ENCODE data around the gene TBC1D24. TPM values are rescaled to one million over a fixed set of nuclear protein-coding genes. Genes with fewer than 3 reads are reported as not detected.

Gene TBC1D24
- total and polyA plus RNA-seq, 9 of the 15 experiments (the other 6 are each of a cell fraction or from before 2014, with no cell fraction given), result 1.7 to 22.6 (median 7.2) TPM

GRCh38 chr16:2512735-2513404 lies 37.9 kb downstream of the TBC1D24 start (continued):
- TF ChIP-seq SRF (CRISPR knock-in tag; IDR thresholded peaks at IDR 0.05) (no peak), SAP30 (IDR thresholded peaks at IDR 0.05; ENCODE audit: borderline replicate concordance, insufficient read depth, low read depth, low read length, poor library complexity, severe bottlenecking) (peak; percentile 11), JUND (IDR thresholded peaks at IDR 0.05; ENCODE audit: borderline replicate concordance, low read depth, low read length) (no peak), JUND (tag; IDR thresholded peaks at IDR 0.05; ENCODE audit: borderline replicate concordance, low read depth, low read length) (0 out of 3 replicates have a peak, but pooled peaks have one; percentile 11), ZNF121 (CRISPR knock-in tag; conservative IDR thresholded peaks at IDR 0.05) (no peak)

- peak; percentile 88 to 96 (median 92) for DNase-seq (ENCODE audit: extremely low read depth in 1 of 4, low spot score in 3 of 4)
- Histone ChIP-seq H2AFZ (ENCODE audit: low read depth, low read length) (peak within 1 kb of the TSS; percentile 80), H3K4me3 (peak within 1 kb of the TSS; percentile 98), H3K79me2 (ENCODE audit: control insufficient read depth, insufficient read depth, low read length) (peaks cover 56% of the 10 kb centered on the region), H3K27me3 (ENCODE audit: control insufficient read depth in 2 of 2, insufficient read depth in 2 of 2, low read length in 2 of 2) (no peaks in the 10 kb centered on the region), H3K4me2 (ENCODE audit: insufficient read depth, low read length) (peak within 1 kb of the TSS; percentile 94), H4K20me1 (replicated peaks; ENCODE audit: control insufficient read depth, insufficient read depth, low read length) (peaks cover 38% of the 10 kb centered on the region), H3K9ac (ENCODE audit: insufficient read depth in 1 of 2, low read depth in 2 of 2, low read length in 2 of 2) (peak within 1 kb of the TSS; percentile 90 to 96), H3K4me1 (replicated peaks in 1 of 2; ENCODE audit: control insufficient read depth in 2 of 2, insufficient read depth in 2 of 2, low read length in 2 of 2) (peaks cover 55 to 94% of the 10 kb centered on the region in 2 experiments), H3K36me3 (ENCODE audit: control insufficient read depth, insufficient read depth, low read length) (peaks cover 32% of the 10 kb centered on the region), H3K9me1 (ENCODE audit: control insufficient read depth, insufficient read depth, low read length) (peaks cover 4% of the 10 kb centered on the region), H3K9me3 (replicated peaks; ENCODE audit: control insufficient read depth, insufficient read depth, low read depth, low read length) (no peaks in the 10 kb centered on the region), H3K27ac (ENCODE audit: extremely low read depth, low read depth, low read length) (peak within 1 kb of the TSS; percentile 96)
- ChIA-PET POLR2A (interaction anchor here (0.6 to 2.1 kb wide), 8 partner anchors 11 to 641 kb away, joined by 3 to 6 read pairs (median 4); no protein-coding TSS in a partner anchor), CTCF (ENCODE audit: low intra/inter-chr PET ratio) (interaction anchor here (1.0 to 1.1 kb wide), 2 partner anchors 11 to 39 kb away, joined by 4 to 5 read pairs; partner anchors contain the start of gene TBC1D24)
- ATAC-seq, result peak; percentile 88
- FAIRE-seq, result no peak
- WGBS (ENCODE audit: insufficient coverage, low coverage, missing lambda C conversion rate), result 4% methylated on average over 70 of the region's 122 CpGs
- no TSS peak for BruUV-seq (replicated peaks)
- in situ Hi-C loops (cut with MboI), result no loop called here
- intact Hi-C loops (cut with micrococcal nuclease), result no loop called here
- TF ChIP-seq ZNF639 (CRISPR knock-in tag; conservative IDR thresholded peaks at IDR 0.05 in 1 of 2, IDR thresholded peaks at IDR 0.05 in 1 of 2), result peak in 1 of 2 experiments; percentile 100; a peak in 2 of 4 replicates
- TF ChIP-seq POLR3A (IDR thresholded peaks at IDR 0.05; ENCODE audit: borderline replicate concordance, extremely low read depth, insufficient read depth, insufficient read length), result no peak
- TF ChIP-seq JUNB (CRISPR knock-in tag; conservative IDR thresholded peaks at IDR 0.05), result 0 out of 2 replicates have a peak, but pooled peaks have one; percentile 27
- TF ChIP-seq ZNF77 (CRISPR knock-in tag; IDR thresholded peaks at IDR 0.05), result no peak
- no peak for TF ChIP-seq MCM3 (IDR thresholded peaks at IDR 0.05)
- TF ChIP-seq MAFG (tag; conservative IDR thresholded peaks at IDR 0.05), result no peak
- TF ChIP-seq NCOA4 (IDR thresholded peaks at IDR 0.05; ENCODE audit: partially characterized antibody), result no peak
- TF ChIP-seq HOXB6 (CRISPR knock-in tag; IDR thresholded peaks at IDR 0.05; ENCODE audit: borderline replicate concordance), result no peak
- no peak for TF ChIP-seq NFIX (CRISPR knock-in tag; IDR thresholded peaks at IDR 0.05; ENCODE audit: low read depth)
Measured at GRCh38 chr16:2513405-2514332, 38.7 kb downstream of the TBC1D24 start, which contains the start of gene ATP6V0C. ATP6V0C (plus strand) TSS chr16:2513952; CDS start chr16:2514104, 152 bp downstream.
